Stimulated activated CD4-positive, alpha-beta T cell treated with anti-CD3 and anti-CD28 coated beads, Interleukin-12 subunit alpha, Interleukin-12 subunit beta, amount 100 ng/mL, for 24 hours (primary cell): ENCODE data around the gene CIITA.
"Not testable (repeated sequence)": the region's sequence is repeated elsewhere in the genome, so short reads cannot be mapped to it uniquely, and the experiment has no call there.

Experiments
- DNase-seq, 2 experiments: peaks; one replicate each; pipeline ENCODE4 v3.0.0-alpha.2; 2020; ENCODE audit warnings: low read depth in 2 of 2

CIITA gene

DNA sequence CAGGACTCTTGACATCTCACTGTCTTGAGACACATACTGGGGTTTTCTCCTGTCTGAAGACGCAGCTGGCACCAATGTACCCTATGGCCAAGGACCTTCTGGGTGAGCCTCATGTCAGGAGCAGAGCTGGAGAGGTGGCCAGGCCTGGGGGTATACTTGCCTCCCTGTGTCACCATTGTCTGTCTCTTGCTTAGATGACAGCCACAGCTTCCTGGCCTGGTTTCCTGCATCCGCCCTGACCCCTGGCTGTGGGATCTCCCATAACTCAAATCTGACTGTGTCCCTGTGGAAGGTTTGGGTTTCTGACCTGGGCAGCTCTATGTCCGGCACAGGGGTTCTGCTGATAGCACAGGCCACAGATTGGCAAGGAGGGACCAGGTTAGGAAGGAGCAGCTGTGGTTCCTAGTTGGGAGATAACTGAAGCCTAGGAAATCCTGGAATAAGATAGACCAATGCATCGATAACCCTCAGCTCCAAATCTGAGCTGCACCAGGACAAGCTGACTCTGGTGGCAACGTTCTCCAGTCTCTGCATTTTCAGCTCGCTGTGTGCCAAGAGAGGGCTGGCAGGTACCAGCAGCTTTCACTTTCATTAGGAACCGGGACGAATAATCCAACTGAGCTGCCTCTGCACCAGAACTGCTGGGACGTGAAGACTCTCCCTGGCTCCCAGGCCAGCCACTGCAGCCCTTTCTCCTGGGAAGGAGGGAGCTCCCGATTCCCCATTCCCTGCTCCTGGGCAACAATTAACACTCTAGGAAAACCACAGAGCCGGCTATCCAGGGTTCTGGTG, 60.3 kb downstream of the CIITA start:
- DNase-seq, result no peak

- DNase-seq, result no peak
These were observed 61.3 kb downstream of the CIITA start for GRCh38 chr16:10938321-10938720.

GRCh38 chr16:10938796-10939648, 62.0 kb downstream of the CIITA start:
- DNase-seq, result no peak

DNA sequence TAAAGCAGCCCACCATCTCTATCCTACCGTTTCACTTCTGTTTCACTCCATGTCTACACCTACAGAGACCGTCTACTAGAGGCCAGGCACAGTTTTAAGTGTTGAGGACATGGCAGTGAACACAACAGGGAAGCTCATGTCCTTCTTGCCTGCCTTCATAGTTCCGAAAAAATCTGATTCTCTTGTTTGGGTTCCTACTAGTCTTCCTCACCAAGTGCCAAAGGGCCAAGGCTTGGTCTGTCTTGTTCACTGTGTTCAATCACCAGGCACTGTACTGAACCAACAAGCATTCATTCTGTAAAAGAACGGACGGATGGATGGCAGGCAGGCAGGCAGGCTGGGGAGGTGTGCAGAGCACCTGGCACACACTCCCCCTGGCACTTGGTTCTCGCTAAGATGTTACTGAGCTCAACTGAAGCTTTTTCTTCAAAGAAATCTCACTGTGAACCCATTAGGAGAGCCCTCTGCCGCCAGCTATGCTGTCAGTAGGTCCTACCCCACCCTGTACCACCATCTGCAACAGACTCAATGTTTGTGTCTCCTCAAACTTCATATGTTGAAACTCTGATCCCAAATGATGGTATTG, 62.7 kb downstream of the CIITA start:
- DNase-seq, result no peak

DNA sequence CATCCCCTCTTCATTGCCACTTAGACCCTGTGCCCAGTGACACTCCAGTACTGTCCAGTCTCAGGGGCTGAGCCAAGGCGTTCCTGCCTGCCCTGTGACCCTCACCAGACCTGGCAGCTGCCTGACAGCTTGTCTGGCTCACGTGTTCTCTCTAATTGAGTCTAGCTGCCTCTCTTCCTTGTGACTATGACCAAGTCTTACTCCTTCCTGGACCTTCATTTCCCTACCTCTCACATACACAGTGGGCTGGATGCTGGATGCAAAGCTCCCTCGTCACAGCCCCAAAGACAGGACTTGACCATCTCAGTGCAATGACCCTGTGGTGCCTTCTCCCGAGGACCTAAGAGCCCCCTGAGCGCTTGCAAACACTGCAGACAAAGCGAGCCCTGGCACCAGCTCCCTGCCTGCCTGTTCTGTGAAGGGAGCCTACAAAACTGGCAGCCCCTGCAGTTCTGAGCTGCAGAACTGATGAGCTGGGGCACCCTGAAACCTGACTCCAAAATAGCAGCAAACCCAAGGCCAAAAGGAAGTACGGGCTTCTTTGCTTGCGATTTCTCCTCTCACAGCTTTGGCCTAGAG, 63.6 kb downstream of the CIITA start:
- DNase-seq, result no peak

GRCh38 chr16:10941127-10941933, 64.3 kb downstream of the CIITA start:
- no peak for DNase-seq

DNA sequence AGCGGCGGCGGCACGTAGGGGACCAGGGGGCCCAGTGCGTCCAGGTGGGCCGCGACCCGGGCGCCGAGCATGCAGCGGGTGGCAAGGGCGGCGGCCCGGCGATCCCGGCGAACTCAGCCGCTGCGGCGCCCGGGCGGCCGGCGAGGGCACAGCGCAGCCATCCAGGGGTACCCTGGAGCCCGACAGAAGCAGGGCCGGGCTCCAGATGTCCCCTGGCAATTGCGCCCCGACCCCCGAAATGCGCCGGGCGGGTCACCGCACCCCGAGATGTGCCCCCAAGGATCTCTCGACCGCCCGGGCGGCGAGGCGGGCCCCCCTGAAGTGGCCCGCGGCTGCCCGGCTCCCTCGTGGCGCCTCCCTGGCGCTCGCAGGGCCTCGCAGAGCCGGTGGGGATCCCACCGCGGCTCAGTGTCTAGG, 64.9 kb downstream of the CIITA start:
- not testable (repeated sequence) for DNase-seq

- peak; percentile 91 for DNase-seq
These were observed 65.5 kb downstream of the CIITA start, which contains the start of gene DEXI for GRCh38 chr16:10942352-10943063. Gene DEXI, minus strand, starts transcription at chr16:10942468. Its CDS starts 463 bp downstream, at chr16:10942005.

DNA sequence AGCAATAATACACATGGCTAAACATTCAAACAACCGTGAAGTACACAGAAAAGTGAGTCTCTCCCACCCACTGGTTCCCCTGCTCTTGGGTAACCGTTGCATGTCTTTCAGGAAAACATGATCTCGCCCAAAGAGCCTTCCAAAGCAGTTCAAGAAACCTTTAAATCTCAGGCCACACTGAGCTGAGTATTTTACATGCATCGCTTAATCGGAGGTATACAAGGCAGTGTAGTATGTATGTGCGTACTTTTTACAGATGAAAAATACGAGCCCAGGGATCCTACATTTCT, 66.0 kb downstream of the CIITA start:
- no peak for DNase-seq

GRCh38 chr16:10944249-10945064, 67.5 kb downstream of the CIITA start, which contains the start of gene CLEC16A:
Gene CLEC16A, plus strand, starts transcription at chr16:10944564. Its CDS starts 154 bp downstream, at chr16:10944718.
- DNase-seq, result peak; percentile 89 to 96

GRCh38 chr16:10945065-10945787, 68.2 kb downstream of the CIITA start:
- no peak for DNase-seq

DNA sequence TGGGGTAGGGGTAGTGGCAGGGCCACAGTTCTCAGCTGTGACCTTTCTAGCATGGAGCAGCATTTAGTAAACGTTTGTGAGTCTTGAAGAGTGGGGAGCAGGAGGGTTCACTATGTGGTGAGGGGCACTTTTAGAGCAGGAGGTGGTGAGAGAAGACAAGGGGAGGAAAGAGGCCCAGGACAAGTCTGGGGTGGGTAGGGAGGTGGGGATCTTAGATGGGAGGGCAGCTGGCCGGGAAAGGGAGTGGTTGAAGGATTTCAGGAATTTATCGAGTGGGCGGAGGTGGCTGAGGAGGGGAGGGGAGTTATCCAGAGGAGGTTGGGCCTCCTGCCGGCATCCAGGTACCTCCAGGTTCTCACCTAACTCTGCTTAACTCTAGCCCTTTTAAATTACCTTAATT, 69.3 kb downstream of the CIITA start:
- DNase-seq, result no peak

- DNase-seq, result no peak
These were observed 70.3 kb downstream of the CIITA start for GRCh38 chr16:10947211-10947787.

GRCh38 chr16:10949424-10949970, 72.5 kb downstream of the CIITA start:
- DNase-seq, result no peak

DNA sequence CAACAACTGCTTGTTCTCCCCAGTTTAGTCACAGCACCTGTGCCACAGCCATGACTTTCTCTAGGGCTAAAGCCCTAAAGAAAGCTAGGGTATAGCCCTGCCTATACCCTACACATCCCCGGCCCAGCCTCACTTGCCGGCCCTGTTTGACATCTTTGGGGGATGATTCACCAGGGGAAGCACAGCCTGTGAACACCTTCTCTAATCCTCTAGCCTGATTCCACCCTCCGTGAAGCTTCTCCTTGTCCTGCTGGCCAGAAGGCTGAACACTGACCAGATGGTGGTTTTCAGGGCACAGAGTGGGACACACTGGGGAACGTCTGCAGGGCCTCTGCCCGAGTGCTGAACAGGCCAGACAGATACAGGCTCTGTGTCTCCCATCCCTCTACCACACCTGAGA, 73.4 kb downstream of the CIITA start:
- no peak for DNase-seq

- no peak for DNase-seq
These were observed 74.0 kb downstream of the CIITA start for GRCh38 chr16:10951026-10951425.

DNA sequence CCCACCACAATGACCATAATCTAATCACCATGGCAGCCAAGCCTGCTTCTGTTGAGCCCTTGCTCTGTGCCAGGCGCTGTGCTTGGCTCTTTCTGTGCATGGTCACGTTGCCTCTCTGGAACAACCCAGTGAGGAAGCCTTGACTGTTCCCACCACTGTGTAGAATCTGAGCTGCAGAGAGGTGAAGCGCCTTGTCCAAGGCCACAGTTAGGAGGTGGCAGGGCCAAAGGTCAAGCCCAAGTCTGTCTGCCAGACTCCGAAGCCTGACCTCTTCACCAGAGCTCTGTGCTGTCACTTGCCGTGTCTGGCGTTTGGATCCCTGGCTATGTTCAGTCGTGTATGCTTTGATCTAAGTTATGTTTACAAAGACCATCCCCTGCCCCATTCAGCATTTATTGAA, 77.9 kb downstream of the CIITA start:
- no peak for DNase-seq

GRCh38 chr16:10957771-10958482, 80.9 kb downstream of the CIITA start:
- DNase-seq, result no peak
